ENCODE measurements around the gene L1TD1. TPM values are rescaled to one million over a fixed set of nuclear protein-coding genes. Genes with fewer than 3 reads are reported as not detected.
"Not testable (repeated sequence)": the region's sequence is repeated elsewhere in the genome, so short reads cannot be mapped to it uniquely, and the experiment has no call there.

Gene L1TD1
- total and polyA plus RNA-seq, 2 of the 13 experiments (the other 11 are each of a cell fraction or from before 2014, with no cell fraction given): not detected

DNA sequence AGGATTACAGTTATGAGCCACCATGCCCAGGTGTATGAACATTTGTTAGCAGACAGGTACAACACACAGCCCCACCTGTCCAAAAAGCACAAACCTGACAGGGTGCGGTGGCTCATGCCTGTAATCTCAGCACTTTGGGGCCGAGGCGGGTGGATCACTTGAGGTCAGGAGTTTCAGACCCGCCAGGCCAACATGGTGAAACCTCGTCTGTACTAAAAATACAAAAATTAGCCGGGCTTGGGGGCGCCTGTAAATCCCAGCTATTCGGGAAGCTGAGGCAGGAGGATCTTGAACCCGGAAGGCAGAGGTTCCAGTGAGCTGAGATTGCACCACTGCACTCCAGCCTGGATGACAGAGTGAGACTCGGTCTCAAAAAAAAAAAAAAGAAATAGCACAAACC, 24.3 kb upstream of the L1TD1 start:
- ATAC-seq: peak; percentile 23
- Histone ChIP-seq H3K4me3 (replicated peaks in 1 of 3; ENCODE audit: insufficient read depth in 1 of 3, low read depth in 2 of 3, low read length in 3 of 3) (peak overlapping the region in 1 of 3 experiments; percentile 26; a peak in 1 of 6 replicates), H3K4me1 (ENCODE audit: insufficient read depth, low read length) (peaks cover 41% of the 10 kb centered on the region), H3K4me2 (ENCODE audit: low read depth, low read length) (peak overlapping the region; percentile 66)
- H3K36me3 ChIP-seq (replicated peaks in 1 of 2; ENCODE audit: control insufficient read depth in 1 of 2, insufficient read depth in 2 of 2, low read length in 2 of 2); CTCF ChIA-PET (ENCODE audit: low intra/inter-chr PET ratio, low total read pairs); H3K9me3 ChIP-seq (ENCODE audit: low read length); BruUV-seq (replicated peaks); H4K20me1 ChIP-seq (ENCODE audit: insufficient read depth, low read length); DNase-seq (ENCODE audit: low spot score); H3K27ac ChIP-seq (ENCODE audit: extremely low read length, insufficient read depth, low read length); H3K79me2 ChIP-seq (ENCODE audit: insufficient read depth, low read length); intact Hi-C loops (cut with micrococcal nuclease; ENCODE audit: unreplicated experiment); FAIRE-seq; H2AFZ ChIP-seq (ENCODE audit: low read length); H3K27me3 ChIP-seq (ENCODE audit: control insufficient read depth in 1 of 2, insufficient read depth in 2 of 2, low read length in 2 of 2); H3K9ac ChIP-seq (ENCODE audit: insufficient read depth, low read depth, low read length); in situ Hi-C loops (cut with HindIII; ENCODE audit: extremely low pct_ligation_motif_present, low pct_unique_long_range_greater_than_20kb): not testable (repeated sequence)
- POLR2A ChIA-PET: interaction anchor here (0.7 kb wide), 1 partner anchor 72 kb away, joined by 3 read pairs; no protein-coding TSS in a partner anchor
- 1% methylated on average over 5 of the region's 10 CpGs for WGBS (ENCODE audit: low lambda C conversion rate)

DNA sequence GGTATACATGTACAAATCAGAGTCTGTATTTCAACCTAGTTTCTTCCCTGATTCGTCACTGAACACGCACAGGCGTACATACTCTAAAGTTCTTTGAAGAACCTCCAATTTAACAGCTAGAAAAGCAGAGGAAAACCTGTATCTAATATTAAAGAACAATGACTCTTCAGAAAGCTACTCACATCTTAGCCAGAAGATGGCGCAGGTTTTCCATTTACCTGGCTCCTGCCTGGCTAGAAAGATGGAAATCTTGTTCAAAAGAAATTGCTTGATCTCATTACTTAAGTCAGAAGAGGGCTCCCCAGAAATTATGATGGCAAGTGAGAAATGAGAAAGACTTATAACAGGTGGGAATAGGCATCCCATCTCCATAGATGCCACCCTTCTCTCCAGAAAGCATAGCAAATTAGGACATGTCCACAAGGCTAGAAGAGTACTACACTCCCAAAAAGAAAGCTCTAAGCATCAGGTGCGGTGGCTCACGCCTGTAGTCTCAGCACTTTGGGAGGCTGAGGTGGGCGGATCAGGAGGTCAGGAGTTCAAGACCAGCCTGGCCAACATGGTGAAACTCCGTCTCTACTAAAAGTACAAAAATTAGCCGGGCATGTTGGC, 19.0 kb upstream of the L1TD1 start:
- DNase-seq (ENCODE audit: low spot score) (peak; percentile 47), FAIRE-seq (no peak), ATAC-seq (peak; percentile 52)
- no peak overlapping the region for H3K4me3 ChIP-seq (replicated peaks in 1 of 3; ENCODE audit: insufficient read depth in 1 of 3, low read depth in 2 of 3, low read length in 3 of 3)
- H4K20me1 ChIP-seq (ENCODE audit: insufficient read depth, low read length): no peaks in the 10 kb centered on the region
- peaks cover 22% of the 10 kb centered on the region for H3K4me1 ChIP-seq (ENCODE audit: insufficient read depth, low read length)
- no peaks in the 10 kb centered on the region for H3K9me3 ChIP-seq (ENCODE audit: low read length)
- BruUV-seq (replicated peaks): no TSS peak
- no peaks in the 10 kb centered on the region; a peak in 1 of 5 replicates for H3K27me3 ChIP-seq (ENCODE audit: control insufficient read depth in 1 of 2, insufficient read depth in 2 of 2, low read length in 2 of 2)
- in situ Hi-C loops (cut with HindIII; ENCODE audit: extremely low pct_ligation_motif_present, low pct_unique_long_range_greater_than_20kb): loop anchor here (5.0 kb wide), 1 partner anchor 232 kb away; no protein-coding TSS in a partner anchor
- H3K27ac ChIP-seq (ENCODE audit: extremely low read length, insufficient read depth, low read length): no peak overlapping the region
- WGBS (ENCODE audit: low lambda C conversion rate): 31% methylated on average over 9 of the region's 9 CpGs
- no peak overlapping the region for H3K9ac ChIP-seq (ENCODE audit: insufficient read depth, low read depth, low read length)
- intact Hi-C loops (cut with micrococcal nuclease; ENCODE audit: unreplicated experiment): loop anchor here (1.0 to 5.0 kb wide), 3 partner anchors 67 to 232 kb away; no protein-coding TSS in a partner anchor
- 0 out of 2 replicates have a peak overlapping the region, but pooled peaks have one; percentile 9 for H3K4me2 ChIP-seq (ENCODE audit: low read depth, low read length)
- POLR2A ChIA-PET: no interaction called here
- H3K36me3 ChIP-seq (replicated peaks in 1 of 2; ENCODE audit: control insufficient read depth in 1 of 2, insufficient read depth in 2 of 2, low read length in 2 of 2): no peaks in the 10 kb centered on the region
- H3K79me2 ChIP-seq (ENCODE audit: insufficient read depth, low read length): no peaks in the 10 kb centered on the region
- TF ChIP-seq, protein P1, sequence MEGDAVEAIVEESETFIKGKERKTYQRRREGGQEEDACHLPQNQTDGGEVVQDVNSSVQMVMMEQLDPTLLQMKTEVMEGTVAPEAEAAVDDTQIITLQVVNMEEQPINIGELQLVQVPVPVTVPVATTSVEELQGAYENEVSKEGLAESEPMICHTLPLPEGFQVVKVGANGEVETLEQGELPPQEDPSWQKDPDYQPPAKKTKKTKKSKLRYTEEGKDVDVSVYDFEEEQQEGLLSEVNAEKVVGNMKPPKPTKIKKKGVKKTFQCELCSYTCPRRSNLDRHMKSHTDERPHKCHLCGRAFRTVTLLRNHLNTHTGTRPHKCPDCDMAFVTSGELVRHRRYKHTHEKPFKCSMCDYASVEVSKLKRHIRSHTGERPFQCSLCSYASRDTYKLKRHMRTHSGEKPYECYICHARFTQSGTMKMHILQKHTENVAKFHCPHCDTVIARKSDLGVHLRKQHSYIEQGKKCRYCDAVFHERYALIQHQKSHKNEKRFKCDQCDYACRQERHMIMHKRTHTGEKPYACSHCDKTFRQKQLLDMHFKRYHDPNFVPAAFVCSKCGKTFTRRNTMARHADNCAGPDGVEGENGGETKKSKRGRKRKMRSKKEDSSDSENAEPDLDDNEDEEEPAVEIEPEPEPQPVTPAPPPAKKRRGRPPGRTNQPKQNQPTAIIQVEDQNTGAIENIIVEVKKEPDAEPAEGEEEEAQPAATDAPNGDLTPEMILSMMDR (CRISPR knock-in tag; IDR thresholded peaks at IDR 0.05): peak; percentile 82
- no peak for TF ChIP-seq ZFP41 (CRISPR knock-in tag; IDR thresholded peaks at IDR 0.05; ENCODE audit: borderline replicate concordance)
- peak; percentile 51; the same call in 1 of the 2 replicates for TF ChIP-seq ZSCAN31 (CRISPR knock-in tag; IDR thresholded peaks at IDR 0.05; ENCODE audit: low read depth)
- TF ChIP-seq, protein P2, sequence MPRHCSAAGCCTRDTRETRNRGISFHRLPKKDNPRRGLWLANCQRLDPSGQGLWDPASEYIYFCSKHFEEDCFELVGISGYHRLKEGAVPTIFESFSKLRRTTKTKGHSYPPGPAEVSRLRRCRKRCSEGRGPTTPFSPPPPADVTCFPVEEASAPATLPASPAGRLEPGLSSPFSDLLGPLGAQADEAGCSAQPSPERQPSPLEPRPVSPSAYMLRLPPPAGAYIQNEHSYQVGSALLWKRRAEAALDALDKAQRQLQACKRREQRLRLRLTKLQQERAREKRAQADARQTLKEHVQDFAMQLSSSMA (CRISPR knock-in tag; IDR thresholded peaks at IDR 0.05): no peak
- no peak for TF ChIP-seq ZNF224 (CRISPR knock-in tag; IDR thresholded peaks at IDR 0.05)
- 0 out of 2 replicates have a peak, but pooled peaks have one; percentile 28 for TF ChIP-seq ZNF614 (CRISPR knock-in tag; IDR thresholded peaks at IDR 0.05; ENCODE audit: borderline replicate concordance)
- TF ChIP-seq RAD21 (CRISPR knock-in tag; IDR thresholded peaks at IDR 0.05): peak; percentile 68
- TF ChIP-seq EHMT2 (IDR thresholded peaks at IDR 0.05; ENCODE audit: borderline replicate concordance, low read depth, low read length): no peak
- TF ChIP-seq STAG1 (CRISPR knock-in tag; IDR thresholded peaks at IDR 0.05): peak; percentile 91
- no peak for TF ChIP-seq KLF11 (CRISPR knock-in tag; IDR thresholded peaks at IDR 0.05)
- TF ChIP-seq, protein P3, sequence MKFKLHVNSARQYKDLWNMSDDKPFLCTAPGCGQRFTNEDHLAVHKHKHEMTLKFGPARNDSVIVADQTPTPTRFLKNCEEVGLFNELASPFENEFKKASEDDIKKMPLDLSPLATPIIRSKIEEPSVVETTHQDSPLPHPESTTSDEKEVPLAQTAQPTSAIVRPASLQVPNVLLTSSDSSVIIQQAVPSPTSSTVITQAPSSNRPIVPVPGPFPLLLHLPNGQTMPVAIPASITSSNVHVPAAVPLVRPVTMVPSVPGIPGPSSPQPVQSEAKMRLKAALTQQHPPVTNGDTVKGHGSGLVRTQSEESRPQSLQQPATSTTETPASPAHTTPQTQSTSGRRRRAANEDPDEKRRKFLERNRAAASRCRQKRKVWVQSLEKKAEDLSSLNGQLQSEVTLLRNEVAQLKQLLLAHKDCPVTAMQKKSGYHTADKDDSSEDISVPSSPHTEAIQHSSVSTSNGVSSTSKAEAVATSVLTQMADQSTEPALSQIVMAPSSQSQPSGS (CRISPR knock-in tag; IDR thresholded peaks at IDR 0.05): no peak
- peak; percentile 87 for TF ChIP-seq SMC3 (IDR thresholded peaks at IDR 0.05; ENCODE audit: low read length)
- H2AFZ ChIP-seq (ENCODE audit: low read length): no peak overlapping the region
- CTCF ChIA-PET (ENCODE audit: low intra/inter-chr PET ratio, low total read pairs): interaction anchor here (1.2 to 3.6 kb wide), 3 partner anchors 65 to 231 kb away, joined by 3 to 35 read pairs (median 6); no protein-coding TSS in a partner anchor
